Type B pancreatic cell (in vitro differentiated cells): ENCODE results near the gene ACSF2. TPM values are rescaled to one million over a fixed set of nuclear protein-coding genes. Genes with fewer than 3 reads are reported as not detected.

Experiments used
- DNase-seq: peaks from one replicate; pipeline ENCODE4 v3.0.0; 2021; ENCODE audit warnings: mixed read lengths; ENCODE audit not compliant: unreplicated experiment; ENCODE audit errors: extremely low spot score
- H3K27ac Mint-ChIP-seq: 2 replicates; pipeline ENCODE4 v1.8.0; 2021; ENCODE audit warnings: mild to moderate bottlenecking, mixed read lengths
- H3K27me3 Mint-ChIP-seq: 2 replicates; pipeline ENCODE4 v1.8.0; 2021; ENCODE audit warnings: mixed read lengths
- H3K36me3 Mint-ChIP-seq: 2 replicates; pipeline ENCODE4 v1.8.0; 2021; ENCODE audit warnings: mixed read lengths
- H3K4me1 Mint-ChIP-seq: one replicate; pipeline ENCODE4 v1.8.0; 2021; ENCODE audit warnings: mixed read lengths; ENCODE audit not compliant: unreplicated experiment
- H3K4me3 Mint-ChIP-seq: 2 replicates; pipeline ENCODE4 v1.8.0; 2021; ENCODE audit warnings: mild to moderate bottlenecking, mixed read lengths
- H3K9me3 Mint-ChIP-seq: 2 replicates; pipeline ENCODE4 v1.8.0; 2021; ENCODE audit warnings: mixed read lengths
- CTCF ChIP-seq: fragments of 200-600 bp; sonication (generic); conservative IDR thresholded peaks from 2 replicates; pipeline ENCODE4 v1.5.0; 2021; ENCODE audit warnings: antibody characterized with exemption, mild to moderate bottlenecking
- total RNA-seq: library from RNA; stranded (reverse); gene quantifications from 2 replicates; pipeline ENCODE4 v1.2.1, GENCODE V29; 2021; ENCODE audit warnings: low replicate concordance

Gene ACSF2
- total RNA-seq, 1 donor from 2014 or later, result 57.3 TPM

GRCh38 chr17:50482110-50482509 lies 56.1 kb downstream of the ACSF2 start:
- H3K4me3 Mint-ChIP-seq, result no peak overlapping the region
- no peak overlapping the region for H3K27ac Mint-ChIP-seq
- DNase-seq, result no peak
- H3K4me1 Mint-ChIP-seq, result peaks cover 14% of the 10 kb centered on the region
- H3K27me3 Mint-ChIP-seq, result peaks cover 5% of the 10 kb centered on the region
- TF ChIP-seq CTCF, result no peak
- no peaks in the 10 kb centered on the region for H3K9me3 Mint-ChIP-seq
- peaks cover 7% of the 10 kb centered on the region for H3K36me3 Mint-ChIP-seq

GRCh38 chr17:50482516-50482915 lies 56.5 kb downstream of the ACSF2 start:
- TF ChIP-seq CTCF, result peak; percentile 89
- H3K27ac Mint-ChIP-seq, result peak overlapping the region; percentile 50

GRCh38 chr17:50483266-50483665 lies 57.2 kb downstream of the ACSF2 start:
- peaks cover 9% of the 10 kb centered on the region for H3K4me1 Mint-ChIP-seq
- H3K27ac Mint-ChIP-seq, result no peak overlapping the region
- peaks cover 5% of the 10 kb centered on the region for H3K36me3 Mint-ChIP-seq
- H3K9me3 Mint-ChIP-seq, result no peaks in the 10 kb centered on the region
- no peak overlapping the region for H3K4me3 Mint-ChIP-seq
- DNase-seq, result no peak
- no peak for TF ChIP-seq CTCF
- H3K27me3 Mint-ChIP-seq, result peaks cover 2% of the 10 kb centered on the region

More at GRCh38 chr17:50482516-50482915, 56.5 kb downstream of the ACSF2 start:
- Mint-ChIP-seq H3K4me3 (no peak overlapping the region), H3K27me3 (peaks cover 5% of the 10 kb centered on the region), H3K36me3 (peaks cover 7% of the 10 kb centered on the region), H3K9me3 (no peaks in the 10 kb centered on the region), H3K4me1 (peaks cover 14% of the 10 kb centered on the region)
- peak; percentile 84 for DNase-seq

- no peak for DNase-seq
- peaks cover 2% of the 10 kb centered on the region for H3K4me1 Mint-ChIP-seq
- TF ChIP-seq CTCF, result no peak
- no peak overlapping the region for H3K4me3 Mint-ChIP-seq
- H3K27ac Mint-ChIP-seq, result no peak overlapping the region
- H3K36me3 Mint-ChIP-seq, result peaks cover 3% of the 10 kb centered on the region
- H3K27me3 Mint-ChIP-seq, result no peaks in the 10 kb centered on the region
- H3K9me3 Mint-ChIP-seq, result no peaks in the 10 kb centered on the region
Observed at GRCh38 chr17:50484386-50485155, 58.6 kb downstream of the ACSF2 start.

GRCh38 chr17:50487213-50488096 lies 61.4 kb downstream of the ACSF2 start:
- H3K9me3 Mint-ChIP-seq, result no peaks in the 10 kb centered on the region

More at GRCh38 chr17:50487213-50488096, 61.4 kb downstream of the ACSF2 start:
- DNase-seq, result no peak
- no peak for TF ChIP-seq CTCF
- H3K27ac Mint-ChIP-seq, result no peak overlapping the region
- H3K4me3 Mint-ChIP-seq, result no peak overlapping the region
- peaks cover 3% of the 10 kb centered on the region for H3K36me3 Mint-ChIP-seq
- no peaks in the 10 kb centered on the region for H3K27me3 Mint-ChIP-seq
- no peaks in the 10 kb centered on the region for H3K4me1 Mint-ChIP-seq
